Endothelial cell of hepatic sinusoid (primary cell): ENCODE measurements around the gene PRSS2.

Source experiments
- in situ Hi-C: cut with HindIII; loops from 2 replicates; pipeline ENCODE4 v1.10.0; 2017; ENCODE audit warnings: low sequenced_read_pairs

PRSS2 gene

GRCh38 chr7:142784716-142785115 lies 13.9 kb downstream of the PRSS2 start:
- in situ Hi-C loops = loop anchor here (5.0 kb wide), 1 partner anchor 267 kb away; no protein-coding TSS in a partner anchor

DNA sequence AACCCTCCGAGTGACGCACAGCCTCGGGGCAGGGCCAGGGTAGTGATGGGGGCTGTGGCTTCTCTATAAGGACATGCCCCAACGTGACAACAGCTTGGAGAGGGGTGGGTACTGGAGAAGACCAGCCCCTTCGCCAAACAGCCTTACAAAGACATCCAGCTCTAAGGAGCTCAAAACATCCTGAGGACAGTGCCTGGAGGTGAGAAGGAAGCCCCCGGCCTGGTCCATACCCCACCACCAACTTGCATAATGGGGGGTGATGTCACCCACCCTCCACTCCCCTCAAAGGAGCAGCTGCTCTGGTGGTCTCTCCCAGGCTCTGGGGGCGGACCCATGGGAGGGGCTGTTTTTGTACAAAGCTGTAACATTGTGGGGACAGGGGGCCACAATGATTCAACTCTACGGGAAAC lies 15.1 kb downstream of the PRSS2 start:
- in situ Hi-C loops = loop anchor here (5.0 kb wide), 1 partner anchor 269 kb away; no protein-coding TSS in a partner anchor

DNA sequence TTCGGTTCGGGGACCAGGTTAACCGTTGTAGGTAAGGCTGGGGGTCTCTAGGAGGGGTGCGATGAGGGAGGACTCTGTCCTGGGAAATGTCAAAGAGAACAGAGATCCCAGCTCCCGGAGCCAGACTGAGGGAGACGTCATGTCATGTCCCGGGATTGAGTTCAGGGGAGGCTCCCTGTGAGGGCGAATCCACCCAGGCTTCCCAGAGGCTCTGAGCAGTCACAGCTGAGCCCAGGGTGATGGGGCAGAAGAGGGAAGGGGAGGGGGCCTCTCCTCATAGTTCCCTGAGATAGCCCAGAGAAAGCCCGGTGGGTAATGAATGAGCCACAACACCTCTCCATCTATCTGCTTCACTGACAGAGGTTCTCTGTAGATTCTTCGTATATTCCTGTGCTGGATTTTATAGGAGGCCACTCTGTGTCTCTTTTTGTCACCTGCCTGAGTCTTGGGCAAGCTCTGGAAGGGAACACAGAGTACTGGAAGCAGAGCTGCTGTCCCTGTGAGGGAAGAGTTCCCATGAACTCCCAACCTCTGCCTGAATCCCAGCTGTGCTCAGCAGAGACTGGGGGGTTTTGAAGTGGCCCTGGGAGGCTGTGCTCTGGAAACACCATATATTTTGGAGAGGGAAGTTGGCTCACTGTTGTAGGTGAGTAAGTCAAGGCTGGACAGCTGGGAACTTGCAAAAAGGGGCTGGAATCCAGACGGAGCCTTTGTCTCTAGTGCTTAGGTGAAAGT lies 16.4 kb downstream of the PRSS2 start:
- in situ Hi-C loops = loop anchor here (5.0 kb wide), 1 partner anchor 270 kb away; no protein-coding TSS in a partner anchor

- in situ Hi-C loops = loop anchor here (5.0 kb wide), 1 partner anchor 270 kb away; no protein-coding TSS in a partner anchor
These were observed 17.0 kb downstream of the PRSS2 start for GRCh38 chr7:142787783-142788182.

GRCh38 chr7:142788303-142789289 lies 17.8 kb downstream of the PRSS2 start:
- in situ Hi-C loops = loop anchor here (5.0 kb wide), 1 partner anchor 271 kb away; no protein-coding TSS in a partner anchor

GRCh38 chr7:142789441-142789840 lies 18.7 kb downstream of the PRSS2 start:
- in situ Hi-C loops = loop anchor here (5.0 kb wide), 1 partner anchor 272 kb away; no protein-coding TSS in a partner anchor

- in situ Hi-C loops = no loop called here
These were observed 19.3 kb downstream of the PRSS2 start for GRCh38 chr7:142790056-142790455.

DNA sequence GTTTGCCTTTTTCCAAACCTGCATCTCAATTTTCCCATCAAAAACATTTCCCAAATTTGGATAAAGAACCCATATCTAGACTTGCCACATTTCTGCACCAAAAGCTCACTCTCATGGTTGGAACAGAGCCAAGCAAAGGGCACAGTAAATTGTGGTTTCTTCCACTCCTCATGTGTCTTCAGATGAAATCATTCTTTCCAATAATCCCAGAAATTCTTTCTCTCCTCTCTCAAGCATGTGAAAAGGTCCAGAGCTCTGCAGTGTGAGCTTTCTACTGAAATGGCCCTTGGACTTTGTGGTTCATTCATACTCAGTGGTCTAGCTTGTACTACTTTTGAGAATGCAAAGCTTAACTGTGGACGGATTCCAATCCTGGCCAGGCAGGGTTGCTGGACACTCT lies 19.8 kb downstream of the PRSS2 start:
- in situ Hi-C loops = no loop called here

DNA sequence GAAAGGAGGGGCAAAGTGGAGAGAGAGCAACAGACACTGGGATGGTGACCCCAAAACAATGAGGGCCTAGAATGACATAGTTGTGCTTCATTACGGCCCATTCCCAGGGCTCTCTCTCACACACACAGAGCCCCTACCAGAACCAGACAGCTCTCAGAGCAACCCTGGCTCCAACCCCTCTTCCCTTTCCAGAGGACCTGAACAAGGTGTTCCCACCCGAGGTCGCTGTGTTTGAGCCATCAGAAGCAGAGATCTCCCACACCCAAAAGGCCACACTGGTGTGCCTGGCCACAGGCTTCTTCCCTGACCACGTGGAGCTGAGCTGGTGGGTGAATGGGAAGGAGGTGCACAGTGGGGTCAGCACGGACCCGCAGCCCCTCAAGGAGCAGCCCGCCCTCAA lies 20.7 kb downstream of the PRSS2 start:
- in situ Hi-C loops = no loop called here

- in situ Hi-C loops = no loop called here
These were observed 21.4 kb downstream of the PRSS2 start for GRCh38 chr7:142792129-142792528.

GRCh38 chr7:142792593-142792992 lies 21.8 kb downstream of the PRSS2 start:
- in situ Hi-C loops = no loop called here

DNA sequence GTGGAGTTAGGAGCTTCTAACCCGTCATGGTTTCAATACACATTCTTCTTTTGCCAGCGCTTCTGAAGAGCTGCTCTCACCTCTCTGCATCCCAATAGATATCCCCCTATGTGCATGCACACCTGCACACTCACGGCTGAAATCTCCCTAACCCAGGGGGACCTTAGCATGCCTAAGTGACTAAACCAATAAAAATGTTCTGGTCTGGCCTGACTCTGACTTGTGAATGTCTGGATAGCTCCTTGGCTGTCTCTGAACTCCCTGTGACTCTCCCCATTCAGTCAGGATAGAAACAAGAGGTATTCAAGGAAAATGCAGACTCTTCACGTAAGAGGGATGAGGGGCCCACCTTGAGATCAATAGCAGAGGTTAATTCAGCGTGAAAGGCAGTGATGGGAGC lies 22.4 kb downstream of the PRSS2 start:
- in situ Hi-C loops = no loop called here

DNA sequence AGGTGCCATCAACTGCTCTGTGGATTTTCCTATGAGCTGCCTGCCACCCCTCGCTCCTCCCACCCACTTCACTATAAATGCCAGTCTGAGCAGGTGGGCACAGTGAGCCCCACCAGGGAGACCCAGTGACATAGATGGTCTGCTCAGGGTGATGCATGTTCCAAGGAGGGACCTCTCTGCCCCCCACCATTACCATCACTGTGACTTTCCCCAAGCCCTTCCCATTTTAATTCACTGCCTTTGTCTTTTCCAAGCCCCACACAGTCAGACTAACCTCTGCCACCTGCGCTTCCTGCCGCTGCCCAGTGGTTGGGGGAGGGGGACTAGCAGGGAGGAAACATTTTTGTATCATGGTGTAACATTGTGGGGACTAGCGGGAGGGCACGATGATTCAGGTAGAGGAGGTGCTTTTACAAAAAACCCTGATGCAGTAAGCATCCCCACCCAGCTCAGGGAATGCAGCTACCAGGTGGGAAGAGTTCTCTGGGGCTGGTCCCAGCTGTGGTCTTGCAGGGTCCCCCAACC lies 24.6 kb downstream of the PRSS2 start:
- in situ Hi-C loops = no loop called here

DNA sequence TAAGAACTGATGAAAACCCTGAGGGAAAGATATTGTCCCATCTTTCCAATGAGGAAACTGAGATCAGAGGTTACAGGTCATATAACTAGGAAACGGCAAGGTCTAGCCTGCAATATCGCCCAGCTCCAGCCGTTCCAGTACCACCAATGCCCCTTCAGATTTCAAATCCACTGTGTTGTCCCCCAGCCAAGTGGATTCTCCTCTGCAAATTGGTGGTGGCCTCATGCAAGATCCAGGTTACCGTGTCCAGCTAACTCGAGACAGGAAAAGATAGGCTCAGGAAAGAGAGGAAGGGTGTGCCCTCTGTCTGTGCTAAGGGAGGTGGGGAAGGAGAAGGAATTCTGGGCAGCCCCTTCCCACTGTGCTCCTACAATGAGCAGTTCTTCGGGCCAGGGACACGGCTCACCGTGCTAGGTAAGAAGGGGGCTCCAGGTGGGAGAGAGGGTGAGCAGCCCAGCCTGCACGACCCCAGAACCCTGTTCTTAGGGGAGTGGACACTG lies 25.3 kb downstream of the PRSS2 start:
- in situ Hi-C loops = no loop called here

DNA sequence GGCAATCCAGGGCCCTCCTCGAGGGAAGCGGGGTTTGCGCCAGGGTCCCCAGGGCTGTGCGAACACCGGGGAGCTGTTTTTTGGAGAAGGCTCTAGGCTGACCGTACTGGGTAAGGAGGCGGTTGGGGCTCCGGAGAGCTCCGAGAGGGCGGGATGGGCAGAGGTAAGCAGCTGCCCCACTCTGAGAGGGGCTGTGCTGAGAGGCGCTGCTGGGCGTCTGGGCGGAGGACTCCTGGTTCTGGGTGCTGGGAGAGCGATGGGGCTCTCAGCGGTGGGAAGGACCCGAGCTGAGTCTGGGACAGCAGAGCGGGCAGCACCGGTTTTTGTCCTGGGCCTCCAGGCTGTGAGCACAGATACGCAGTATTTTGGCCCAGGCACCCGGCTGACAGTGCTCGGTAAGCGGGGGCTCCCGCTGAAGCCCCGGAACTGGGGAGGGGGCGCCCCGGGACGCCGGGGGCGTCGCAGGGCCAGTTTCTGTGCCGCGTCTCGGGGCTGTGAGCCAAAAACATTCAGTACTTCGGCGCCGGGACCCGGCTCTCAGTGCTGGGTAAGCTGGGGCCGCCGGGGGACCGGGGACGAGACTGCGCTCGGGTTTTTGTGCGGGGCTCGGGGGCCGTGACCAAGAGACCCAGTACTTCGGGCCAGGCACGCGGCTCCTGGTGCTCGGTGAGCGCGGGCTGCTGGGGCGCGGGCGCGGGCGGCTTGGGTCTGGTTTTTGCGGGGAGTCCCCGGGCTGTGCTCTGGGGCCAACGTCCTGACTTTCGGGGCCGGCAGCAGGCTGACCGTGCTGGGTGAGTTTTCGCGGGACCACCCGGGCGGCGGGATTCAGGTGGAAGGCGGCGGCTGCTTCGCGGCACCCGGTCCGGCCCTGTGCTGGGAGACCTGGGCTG lies 26.0 kb downstream of the PRSS2 start:
- in situ Hi-C loops = no loop called here

GRCh38 chr7:142797391-142798377 lies 26.9 kb downstream of the PRSS2 start:
- in situ Hi-C loops = no loop called here

DNA sequence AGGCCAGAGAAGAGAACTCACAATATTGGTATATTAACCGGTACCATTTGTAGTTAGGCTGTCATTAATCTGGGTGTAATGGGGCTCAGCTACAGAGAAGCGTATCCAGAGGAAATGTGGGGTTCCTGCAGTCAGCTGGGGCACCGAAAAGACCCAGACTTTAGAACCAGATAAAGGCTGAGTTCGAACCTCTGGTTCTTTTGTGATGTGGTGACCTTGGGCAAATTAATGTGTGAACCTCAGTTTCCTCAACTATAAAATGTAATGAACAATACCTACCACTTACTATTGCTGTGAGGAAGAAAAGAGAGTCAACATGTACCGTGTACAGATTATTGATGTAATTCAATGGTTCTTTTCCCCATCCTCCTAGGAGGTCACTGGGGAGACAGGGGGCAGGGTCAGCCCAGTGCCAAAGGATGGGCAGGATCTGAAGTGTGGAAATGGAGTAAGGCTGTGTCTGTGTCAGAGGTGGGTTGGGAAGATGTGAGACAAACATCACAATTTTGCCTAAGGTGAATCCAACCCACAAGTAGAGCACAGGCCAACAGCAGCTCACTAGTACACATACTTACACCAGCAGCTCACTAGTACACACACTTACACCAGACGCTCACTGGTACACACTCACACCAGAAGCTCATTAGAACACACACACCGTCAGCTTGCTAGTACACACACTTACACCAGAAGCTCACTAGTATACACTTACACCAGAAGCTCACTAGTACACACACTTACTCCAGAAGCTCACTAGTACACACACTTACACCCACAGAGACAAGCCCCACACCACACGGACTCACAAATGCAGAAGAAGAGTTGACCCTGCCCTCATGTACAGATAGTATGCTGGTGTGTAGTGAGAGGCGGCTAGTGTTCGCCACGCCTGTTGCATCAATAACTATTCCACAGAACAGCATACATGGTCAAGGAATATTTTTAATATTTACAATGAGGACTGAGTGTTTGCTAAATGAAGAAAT lies 28.0 kb downstream of the PRSS2 start:
- in situ Hi-C loops = no loop called here

DNA sequence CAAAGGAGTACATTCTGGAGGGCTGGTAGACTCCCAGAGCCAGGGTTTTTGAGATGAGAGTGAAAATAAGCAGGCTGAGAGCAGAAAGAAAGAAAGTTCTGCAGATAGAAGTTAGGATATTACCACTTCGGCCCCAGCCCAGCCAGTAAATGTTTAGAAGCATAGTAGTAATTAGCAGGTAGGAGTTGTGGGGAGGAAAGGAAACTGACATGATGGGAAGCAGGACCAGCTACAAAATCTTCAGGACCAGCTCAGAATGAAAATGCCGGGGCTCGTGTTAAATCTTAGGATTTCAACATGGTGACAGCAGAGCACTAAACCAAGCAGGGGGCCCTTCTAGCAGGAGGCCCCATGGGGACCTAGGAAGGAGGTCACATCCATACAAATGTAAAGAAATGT lies 28.7 kb downstream of the PRSS2 start:
- in situ Hi-C loops = no loop called here
